GM19324 (cell line): ENCODE data around the gene KLK10.
"Not testable (repeated sequence)": the region's sequence is repeated elsewhere in the genome, so short reads cannot be mapped to it uniquely, and the experiment has no call there.

Source experiments
- ATAC-seq: cut with Tn5 transposase; IDR thresholded peaks from one replicate; pipeline ENCODE4 v1.9.1; 2021; ENCODE audit warnings: mild to moderate bottlenecking, moderate library complexity; ENCODE audit not compliant: unreplicated experiment, low FRiP score

KLK10 gene

DNA sequence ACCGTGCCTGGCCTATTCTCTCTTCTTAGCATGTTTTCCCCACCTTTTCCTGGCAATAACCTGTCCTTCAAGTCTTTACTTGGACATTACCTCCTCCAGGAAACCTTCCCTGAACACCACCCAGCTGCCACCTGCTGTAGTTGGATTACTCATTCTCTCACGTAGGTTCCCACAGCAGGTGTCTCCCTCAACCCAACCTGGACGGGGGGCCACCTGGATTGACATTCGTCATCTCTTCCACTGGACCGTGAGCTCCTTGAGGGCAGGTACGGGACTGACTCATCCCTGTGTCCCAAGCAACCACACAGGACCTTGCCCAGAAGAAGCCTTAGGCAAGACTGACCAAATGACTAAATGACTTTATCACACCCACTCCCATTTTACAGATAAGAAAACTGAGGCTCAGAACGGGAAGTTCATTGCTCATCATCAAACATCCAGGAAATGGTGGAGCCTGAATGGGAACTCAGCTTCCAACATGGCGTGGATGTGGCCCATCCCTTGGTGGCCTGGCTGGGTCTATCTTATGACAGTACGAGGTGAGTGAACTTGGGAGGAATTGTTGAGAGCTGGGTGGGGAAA is 46.6 kb downstream of the KLK10 start:
- ATAC-seq: no peak

DNA sequence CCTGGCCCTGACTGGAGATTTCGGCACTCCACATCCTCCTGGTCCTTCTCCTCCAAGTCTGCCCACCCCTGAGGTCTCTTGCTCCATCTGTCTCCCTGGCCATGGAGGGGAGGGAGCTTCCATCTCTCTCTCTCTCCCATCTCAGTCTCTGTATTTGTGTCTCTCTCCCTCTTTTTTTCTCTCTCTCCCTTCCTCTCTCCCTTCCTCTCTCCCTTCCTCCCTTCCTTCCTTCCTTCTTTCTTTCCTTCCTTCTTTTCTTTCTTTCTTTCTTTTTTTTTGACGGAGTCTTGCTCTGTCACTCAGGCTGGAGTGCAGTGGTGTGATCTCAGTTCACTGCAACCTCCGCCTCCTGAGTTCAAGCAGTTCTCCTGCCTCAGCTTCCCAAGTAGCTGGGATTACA is 49.7 kb downstream of the KLK10 start:
- ATAC-seq: not testable (repeated sequence)

DNA sequence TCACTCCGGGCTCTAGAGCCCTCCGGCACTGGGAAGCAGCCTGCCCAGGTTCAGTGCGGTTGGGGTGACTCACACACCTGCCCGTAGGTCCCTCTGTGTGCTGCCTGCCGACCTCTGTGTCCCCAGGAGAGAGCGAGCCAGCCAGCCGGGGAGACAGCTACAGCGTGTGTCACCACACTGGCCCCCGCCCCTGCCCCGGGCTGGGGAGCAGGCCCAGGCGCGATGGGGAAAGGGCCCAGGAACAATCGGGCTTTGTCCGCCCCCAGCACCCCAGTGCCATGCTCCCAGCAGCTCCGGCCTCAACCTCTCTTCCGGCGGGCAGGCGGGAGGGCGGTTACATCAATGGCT is 50.1 kb downstream of the KLK10 start, which contains the start of gene KLK6:
TSS of gene KLK6 (minus strand) at position 179 of the 348 bp plus-strand sequence. CDS start 1,487 bp downstream, outside the sequence.
- no peak for ATAC-seq

DNA sequence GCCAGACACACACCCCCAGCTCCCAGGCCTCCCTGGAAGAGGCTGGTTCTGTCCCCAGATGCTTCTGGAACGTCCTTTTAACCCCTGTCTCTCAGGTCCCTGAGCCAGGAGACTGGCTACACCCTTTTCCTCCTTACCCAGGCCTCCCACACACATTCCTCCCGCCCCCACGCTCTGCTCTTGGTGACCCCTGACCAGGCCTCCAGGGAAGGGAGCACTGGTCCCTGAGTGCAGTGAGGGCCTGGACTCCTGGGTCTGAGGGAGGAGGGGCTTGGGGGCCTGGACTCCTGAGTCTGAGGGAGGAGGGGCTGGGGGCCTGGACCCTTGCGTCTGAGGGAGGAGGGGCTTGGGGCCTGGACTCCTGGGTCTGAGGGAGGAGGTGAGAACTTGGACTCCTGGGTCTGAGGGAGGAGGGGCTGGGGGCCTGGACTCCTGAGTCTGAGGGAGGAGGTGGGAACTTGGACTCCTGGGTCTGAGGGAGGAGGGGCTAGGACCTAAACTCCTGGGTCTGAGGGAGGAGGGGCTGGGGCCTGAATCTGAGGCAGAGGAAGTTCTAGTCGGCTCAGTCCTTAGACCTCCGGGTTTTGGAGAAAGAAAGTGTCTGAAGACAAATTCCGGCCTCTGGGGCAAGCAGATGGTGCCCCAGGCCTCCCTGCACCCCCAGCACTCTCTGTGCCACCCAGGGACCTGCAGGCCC is 50.6 kb downstream of the KLK10 start:
- no peak for ATAC-seq

DNA sequence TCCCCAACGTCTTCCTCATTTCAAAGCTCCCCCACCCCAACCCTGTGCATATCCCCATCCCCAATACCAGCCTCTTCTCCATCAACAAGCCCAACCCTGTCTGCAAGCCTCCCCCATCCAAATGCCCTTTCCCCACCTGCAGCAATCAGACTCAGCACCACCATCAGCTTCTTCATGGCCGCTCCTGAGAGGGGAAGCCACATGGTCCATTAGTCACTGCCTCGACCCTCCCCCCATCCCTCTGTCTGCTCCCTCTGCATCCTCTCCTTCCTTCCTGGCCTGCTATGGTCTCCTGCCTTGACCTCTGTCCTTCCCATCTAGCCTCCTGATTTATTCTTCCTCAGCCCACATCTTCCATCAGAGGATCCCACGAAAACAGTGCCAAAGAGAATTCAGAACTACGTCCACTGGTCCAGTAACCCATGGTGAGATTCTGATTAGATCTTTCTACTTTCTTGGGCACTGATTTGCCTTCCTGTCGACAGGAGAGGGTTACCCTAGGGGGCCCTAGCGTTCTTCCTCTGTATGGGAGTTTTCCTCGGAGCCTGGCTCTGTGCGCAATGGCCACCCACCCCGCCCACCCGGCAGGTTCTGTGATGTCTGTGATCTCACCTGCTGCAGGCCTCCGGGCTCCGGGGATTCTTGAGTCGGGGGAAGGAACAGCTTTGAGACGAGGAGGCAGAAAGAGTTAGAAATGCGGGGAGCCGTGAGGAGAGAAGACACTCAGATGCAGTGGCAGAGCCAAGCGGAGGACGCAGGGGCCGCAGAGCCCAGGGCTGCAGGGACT is 51.4 kb downstream of the KLK10 start:
- no peak for ATAC-seq

DNA sequence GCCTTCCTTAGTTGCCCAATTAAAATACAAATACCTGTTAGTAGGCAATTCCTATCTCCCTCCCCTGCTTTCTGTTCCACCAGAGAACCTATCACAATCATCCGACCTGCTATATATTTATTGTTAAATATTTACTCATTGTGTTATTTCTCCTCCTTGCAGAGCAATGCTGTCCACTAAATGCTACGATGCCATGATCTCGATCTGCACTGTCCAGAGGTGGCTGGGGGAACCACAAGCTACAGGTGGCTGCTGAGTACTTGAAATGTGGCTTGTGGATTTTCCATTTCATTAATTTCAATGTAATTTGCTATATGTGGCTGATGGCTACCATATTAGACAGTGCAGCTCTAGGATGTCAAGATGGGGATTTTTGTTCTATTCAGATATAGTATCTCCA is 55.2 kb downstream of the KLK10 start:
- no peak for ATAC-seq

DNA sequence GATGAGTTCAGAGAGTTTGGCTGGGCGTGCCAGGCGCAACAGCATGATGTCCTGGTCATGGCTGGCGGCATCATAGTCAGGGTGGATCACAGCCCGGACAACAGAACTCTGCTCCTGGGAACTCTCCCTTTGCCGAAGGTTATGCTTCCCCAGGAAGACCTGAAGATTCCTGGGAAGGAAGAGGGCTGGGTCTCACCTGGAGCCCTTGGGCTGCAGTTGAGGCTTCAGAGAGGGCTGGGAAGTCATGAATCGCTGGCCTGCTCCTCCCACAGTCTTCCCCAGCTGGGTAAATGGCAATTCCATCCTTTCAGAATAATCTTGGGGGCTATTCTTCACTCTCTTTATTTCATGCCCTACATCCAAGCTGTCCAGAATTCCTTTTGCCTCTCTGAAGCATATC is 56.1 kb downstream of the KLK10 start:
- no peak for ATAC-seq
